H1 (cell line): Measurements from ENCODE around the gene ITGB1BP1. TPM values are rescaled to one million over a fixed set of nuclear protein-coding genes. Genes with fewer than 3 reads are reported as not detected.

Experiments
- CTCF ChIA-PET: fragments of 300-600 bp; sonication (Branson Sonifier 250); formaldehyde crosslinking; loops from one replicate; lab custom pipeline; 2021; ENCODE audit not compliant: partially characterized antibody; lab: Charles Lee
- POLR2A ChIA-PET: fragments of 300-600 bp; sonication (Branson Sonifier 250); formaldehyde crosslinking; loops from one replicate; lab custom pipeline; 2021; ENCODE audit warnings: inconsistent platforms; ENCODE audit not compliant: partially characterized antibody; lab: Charles Lee
- DNase-seq, 2 experiments: peaks; one replicate each; pipeline versions ENCODE4 v3.0.0 to v3.0.0-alpha.2; 2010 to 2022; ENCODE audit warnings: low spot score in 2 of 2, low read depth in 1 of 2, mixed read lengths in 1 of 2
- FAIRE-seq: peaks from 2 replicates; lab custom pipeline; 2011; peaks lifted over from hg19 to GRCh38; lab: Jason Lieb, UNC
- H2AFZ ChIP-seq: 2 replicates; pipeline ENCODE4 v1.8.1; 2012; ENCODE audit warnings: low read length, inconsistent platforms
- H2AK5ac ChIP-seq: 2 replicates; pipeline ENCODE4 v1.6.1; 2013; ENCODE audit warnings: low read depth, low read length
- H2BK120ac ChIP-seq: replicated peaks from 2 replicates; pipeline ENCODE3; 2013; ENCODE audit warnings: low read depth, low read length, inconsistent platforms
- H2BK12ac ChIP-seq: 2 replicates; pipeline ENCODE4 v1.6.1; 2013; ENCODE audit warnings: low read depth, low read length
- H2BK15ac ChIP-seq: 2 replicates; pipeline ENCODE4 v1.6.1; 2013; ENCODE audit warnings: low read length
- H2BK20ac ChIP-seq: 2 replicates; pipeline ENCODE4 v1.6.1; 2013; ENCODE audit warnings: low read length
- H2BK5ac ChIP-seq: 2 replicates; pipeline ENCODE4 v1.6.1; 2013; ENCODE audit warnings: low read depth, low read length
- H3K14ac ChIP-seq: 2 replicates; pipeline ENCODE4 v1.6.1; 2013; ENCODE audit warnings: inconsistent platforms; ENCODE audit not compliant: insufficient read length
- H3K18ac ChIP-seq: 2 replicates; pipeline ENCODE4 v1.6.1; 2013; ENCODE audit warnings: low read length; ENCODE audit errors: extremely low read depth
- H3K23ac ChIP-seq: 2 replicates; pipeline ENCODE4 v1.6.1; 2013; ENCODE audit warnings: inconsistent platforms; ENCODE audit not compliant: insufficient read length
- H3K23me2 ChIP-seq: 2 replicates; pipeline ENCODE4 v1.6.1; 2013; ENCODE audit warnings: low read depth, low read length
- H3K27ac ChIP-seq: 2 replicates; pipeline ENCODE4 v1.6.1; 2011; ENCODE audit warnings: low read depth, low read length, inconsistent platforms
- H3K27me3 ChIP-seq, 4 experiments: replicated peaks in 1 of 4; 1 replicate in 1 of 4; 2 replicates in 3 of 4; pipeline versions ENCODE4 v1.6.1 to v1.8.1; 2011 to 2013; ENCODE audit warnings: low read length in 3 of 4, mild to moderate bottlenecking in 3 of 4, inconsistent platforms in 2 of 4, mixed read lengths in 2 of 4, moderate library complexity in 1 of 4; ENCODE audit not compliant: control insufficient read depth in 3 of 4, insufficient read depth in 3 of 4; ENCODE audit errors: extremely low read depth in 1 of 4
- H3K36me3 ChIP-seq, 4 experiments: 2 replicates each; pipeline versions ENCODE4 v1.6.1 to v1.8.1; 2011 to 2013; ENCODE audit warnings: mild to moderate bottlenecking in 4 of 4, low read length in 3 of 4, moderate library complexity in 2 of 4, control low read depth in 1 of 4, inconsistent platforms in 1 of 4; ENCODE audit not compliant: insufficient read depth in 4 of 4, control insufficient read depth in 2 of 4
- H3K4ac ChIP-seq: replicated peaks from 2 replicates; pipeline ENCODE3; 2013; ENCODE audit warnings: low read length, low read depth, mixed read lengths, inconsistent platforms; ENCODE audit not compliant: insufficient read length
- H3K4me1 ChIP-seq, 4 experiments: replicated peaks in 1 of 4; 1 replicate in 1 of 4; 2 replicates in 3 of 4; pipeline versions ENCODE4 v1.6.1 to v1.8.1; 2011 to 2013; ENCODE audit warnings: low read length in 3 of 4, inconsistent platforms in 2 of 4, mixed read lengths in 1 of 4; ENCODE audit not compliant: insufficient read depth in 4 of 4, control insufficient read depth in 3 of 4
- H3K4me2 ChIP-seq, 2 experiments: 2 replicates each; pipeline versions ENCODE4 v1.6.1 to v1.8.1; 2011 to 2013; ENCODE audit warnings: low read depth in 2 of 2, low read length in 2 of 2, control low read depth in 1 of 2, inconsistent platforms in 1 of 2, mild to moderate bottlenecking in 1 of 2; ENCODE audit not compliant: insufficient read depth in 1 of 2
- H3K4me3 ChIP-seq, 4 experiments: fragments of 200-600, 300-600 bp in 1 of 4; sonication (generic), shearing (Covaris generic), sonication (Bioruptor Twin) in 1 of 4; 2 replicates each; pipeline versions ENCODE4 v1.5.1 to v1.8.1; 2011 to 2016; ENCODE audit warnings: low read length in 4 of 4, low read depth in 3 of 4, control low read depth in 2 of 4, inconsistent platforms in 2 of 4, mild to moderate bottlenecking in 2 of 4, mixed read lengths in 1 of 4, moderate library complexity in 1 of 4; ENCODE audit not compliant: insufficient read depth in 2 of 4; ENCODE audit errors: extremely low read depth in 1 of 4
- H3K56ac ChIP-seq: replicated peaks from 2 replicates; pipeline ENCODE3; 2013; ENCODE audit warnings: low read depth, mild to moderate bottlenecking, mixed read lengths, low read length, inconsistent platforms; ENCODE audit not compliant: insufficient read length
- H3K79me1 ChIP-seq: 2 replicates; pipeline ENCODE4 v1.6.1; 2013; ENCODE audit warnings: low read depth, low read length, control low read depth
- H3K79me2 ChIP-seq, 2 experiments: 2 replicates each; pipeline versions ENCODE4 v1.6.1 to v1.8.1; 2012 to 2013; ENCODE audit warnings: low read length in 2 of 2, mild to moderate bottlenecking in 2 of 2, inconsistent platforms in 1 of 2; ENCODE audit not compliant: insufficient read depth in 2 of 2, control insufficient read depth in 1 of 2
- H3K9ac ChIP-seq, 4 experiments: replicated peaks in 1 of 4; 1 replicate in 1 of 4; 2 replicates in 3 of 4; pipeline versions ENCODE4 v1.6.1 to v1.8.1; 2011 to 2013; ENCODE audit warnings: low read depth in 3 of 4, low read length in 3 of 4, control low read depth in 2 of 4, mild to moderate bottlenecking in 2 of 4, moderate library complexity in 2 of 4, inconsistent platforms in 1 of 4; ENCODE audit errors: extremely low read depth in 1 of 4
- H3K9me3 ChIP-seq, 2 experiments: 2 replicates each; pipeline versions ENCODE4 v1.6.1 to v1.8.1; 2012 to 2013; ENCODE audit warnings: mild to moderate bottlenecking in 2 of 2, moderate library complexity in 2 of 2, control low read depth in 1 of 2, inconsistent platforms in 1 of 2, low read depth in 1 of 2, low read length in 1 of 2, mixed read lengths in 1 of 2; ENCODE audit not compliant: insufficient read depth in 2 of 2
- H4K20me1 ChIP-seq, 2 experiments: replicated peaks in 1 of 2; 2 replicates each; pipeline versions ENCODE3 to v1.8.1; 2011 to 2013; ENCODE audit warnings: inconsistent platforms in 2 of 2, low read length in 2 of 2, mild to moderate bottlenecking in 1 of 2; ENCODE audit not compliant: insufficient read depth in 2 of 2, control insufficient read depth in 1 of 2
- H4K5ac ChIP-seq: 2 replicates; pipeline ENCODE4 v1.6.1; 2013; ENCODE audit warnings: low read length, low read depth, mixed read lengths, inconsistent platforms; ENCODE audit not compliant: insufficient read length
- H4K8ac ChIP-seq: 2 replicates; pipeline ENCODE4 v1.8.0; 2013; ENCODE audit warnings: mild to moderate bottlenecking, moderate library complexity, low read length, inconsistent platforms; ENCODE audit not compliant: insufficient read depth; ENCODE audit errors: extremely low read depth
- H4K91ac ChIP-seq: replicated peaks from 2 replicates; pipeline ENCODE3; 2013; ENCODE audit warnings: low read length, mixed read lengths, inconsistent platforms; ENCODE audit not compliant: insufficient read length
- CREB1 ChIP-seq: IDR thresholded peaks from 2 replicates; pipeline ENCODE4 v1.6.1; 2012; ENCODE audit warnings: inconsistent platforms
- CTBP2 ChIP-seq: IDR thresholded peaks from 2 replicates; pipeline ENCODE4 v1.7.0; 2011; ENCODE audit warnings: borderline replicate concordance, mild to moderate bottlenecking, moderate library complexity, mixed read lengths, low read length; ENCODE audit not compliant: insufficient read depth, insufficient read length
- GABPA ChIP-seq: IDR thresholded peaks from 2 replicates; pipeline ENCODE4 v1.6.1; 2011; ENCODE audit warnings: mild to moderate bottlenecking, low read length, moderate library complexity, borderline replicate concordance; ENCODE audit not compliant: insufficient read depth
- JUND ChIP-seq: IDR thresholded peaks from 2 replicates; pipeline ENCODE4 v1.6.1; 2011; ENCODE audit warnings: mild to moderate bottlenecking, improper control_type of control experiment, low read length
- KDM4A ChIP-seq: IDR thresholded peaks from one replicate; pipeline ENCODE4 v1.7.1; 2012; ENCODE audit warnings: low read depth, mild to moderate bottlenecking, moderate library complexity, low read length, inconsistent platforms; ENCODE audit not compliant: severe bottlenecking
- KDM5A ChIP-seq: fragments of 200-600 bp; IDR thresholded peaks from 2 replicates; pipeline ENCODE4 v1.7.1; 2012; ENCODE audit warnings: mild to moderate bottlenecking, low read length, inconsistent platforms, mixed read lengths
- POU5F1 ChIP-seq: IDR thresholded peaks from 2 replicates; pipeline ENCODE4 v1.6.1; 2011; ENCODE audit warnings: low read depth, mild to moderate bottlenecking, low read length, moderate library complexity
- RAD21 ChIP-seq, 2 experiments: IDR thresholded peaks in 1 of 2; conservative IDR thresholded peaks in 1 of 2; 2 replicates each; pipeline ENCODE4 v1.6.1; 2011; ENCODE audit warnings: low read depth in 2 of 2, low read length in 2 of 2, improper control_type of control experiment in 1 of 2, inconsistent platforms in 1 of 2, mild to moderate bottlenecking in 1 of 2, moderate library complexity in 1 of 2
- SAP30 ChIP-seq: fragments of 300-600 bp; sonication (generic); IDR thresholded peaks from 2 replicates; pipeline ENCODE4 v1.7.1; 2012; ENCODE audit warnings: low read length, moderate library complexity, mild to moderate bottlenecking, inconsistent platforms; ENCODE audit not compliant: insufficient read depth, insufficient replicate concordance
- SIN3A ChIP-seq, 2 experiments: IDR thresholded peaks in 1 of 2; conservative IDR thresholded peaks in 1 of 2; 2 replicates each; pipeline ENCODE4 v1.6.1; 2011 to 2012; ENCODE audit warnings: low read length in 2 of 2, improper control_type of control experiment in 1 of 2, low read depth in 1 of 2, mild to moderate bottlenecking in 1 of 2
- WGBS, 2 experiments: shearing (Covaris generic) in 1 of 2; methylation state at CpG; one replicate each; pipeline versions ENCODE4 v1.1.6 to v1.1.7; 2013 to 2015; ENCODE audit warnings: low lambda C conversion rate in 2 of 2, mixed read lengths in 2 of 2, inconsistent platforms in 1 of 2, low coverage in 1 of 2, missing lambda C conversion rate in 1 of 2; ENCODE audit not compliant: insufficient replicate concordance in 2 of 2, insufficient coverage in 1 of 2, insufficient read length in 1 of 2; ENCODE audit errors: extremely low coverage in 1 of 2, missing lambda C conversion rate in 1 of 2; 5-methylcytosine and 5-hydroxymethylcytosine counted together
- polyA plus RNA-seq, 7 experiments: library from polyadenylated mRNA; depleted of rRNA in 3 of 7; stranded (reverse) in 5 of 7; unstranded in 2 of 7; fragments of >200 nt in 5 of 7; fragments of 200-250 nt in 2 of 7; gene quantifications; 1 replicate in 5 of 7; 2 replicates in 1 of 7; 4 replicates in 1 of 7; pipeline versions ENCODE4 v1.2.1 to v1.2.3, GENCODE V29; 2011 to 2013; ENCODE audit warnings: missing spikeins in 2 of 7, mixed read lengths in 2 of 7
- total RNA-seq: library from RNA; stranded (reverse); fragmentation: NEBNext Ultra II Directional; extraction: Animal tissue kit (Norgen Biotek cat#: 25700); gene quantifications from 2 replicates; pipeline ENCODE4 v1.2.1, GENCODE V29; 2021

Gene ITGB1BP1
- total and polyA plus RNA-seq, 2 of the 8 experiments (the other 6 are each of a cell fraction or from before 2014, with no cell fraction given) = 16.1 to 45.4 TPM

DNA sequence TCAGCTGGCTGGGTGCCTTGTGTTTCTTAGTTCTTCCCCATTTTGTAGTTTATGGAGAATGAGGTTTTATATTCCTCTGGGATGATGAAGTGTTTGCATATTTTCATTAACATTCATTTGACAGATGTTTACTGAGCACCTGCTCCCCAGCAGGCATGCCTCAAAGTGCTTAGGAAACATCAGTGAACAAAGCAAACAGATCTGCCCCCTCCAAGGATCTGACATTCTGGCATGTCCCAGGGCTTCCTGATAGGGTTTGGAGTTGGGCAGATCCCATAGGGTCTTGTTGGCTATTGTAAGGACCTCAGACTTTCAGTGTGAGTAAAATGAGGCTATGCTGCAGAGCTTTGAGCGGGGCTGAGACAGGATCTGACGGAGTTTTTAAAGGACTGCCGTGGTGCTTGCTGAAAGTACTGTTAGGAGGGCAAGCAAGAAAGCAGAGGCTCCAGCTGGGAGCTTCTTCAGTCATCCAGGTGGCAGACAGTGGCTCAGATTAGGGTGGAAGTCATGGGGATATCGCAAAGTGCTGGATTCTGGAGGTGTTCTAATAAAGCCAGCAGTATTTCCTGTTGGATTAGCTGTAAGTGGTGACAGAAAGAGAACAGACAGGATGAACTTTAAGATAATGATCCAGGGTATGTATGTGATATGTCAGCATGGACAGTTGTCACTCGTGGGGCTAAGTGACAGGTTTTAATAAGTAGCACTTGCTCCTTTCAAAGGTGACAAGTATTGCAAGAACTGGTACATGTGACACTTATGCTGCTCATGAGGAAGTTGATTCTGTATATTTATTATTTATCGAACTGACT, 39.8 kb upstream of the ITGB1BP1 start:
- no peaks in the 10 kb centered on the region for H3K79me1 ChIP-seq
- TF ChIP-seq RAD21 (IDR thresholded peaks at IDR 0.05 in 1 of 2, conservative IDR thresholded peaks at IDR 0.05 in 1 of 2; ENCODE audit: low read depth in 2 of 2, low read length in 2 of 2) (no peak), KDM4A (no peak), KDM5A (no peak), GABPA (no peak), CREB1 (no peak), SAP30 (no peak), JUND (no peak), SIN3A (conservative IDR thresholded peaks at IDR 0.05 in 1 of 2, IDR thresholded peaks at IDR 0.05 in 1 of 2; ENCODE audit: low read depth in 1 of 2, low read length in 2 of 2) (no peak), POU5F1 (no peak), CTBP2 (no peak)
- TF ChIP-seq, all 59 proteins: peak for 0
- FAIRE-seq (no peak), DNase-seq (no peak)
- H3K27me3 ChIP-seq = no peaks in the 10 kb centered on the region
- H4K91ac ChIP-seq = no peak overlapping the region
- peaks cover 2 to 6% of the 10 kb centered on the region in 2 experiments for H4K20me1 ChIP-seq
- no peak overlapping the region for H3K23ac ChIP-seq
- no peak overlapping the region for H4K8ac ChIP-seq
- H2BK15ac ChIP-seq = no peak overlapping the region
- H3K36me3 ChIP-seq = peaks cover 4 to 51% (median 26%) of the 10 kb centered on the region in 4 experiments
- no peak overlapping the region for H2BK12ac ChIP-seq
- H4K5ac ChIP-seq = no peak overlapping the region
- H3K14ac ChIP-seq = no peak overlapping the region
- POLR2A ChIA-PET = no interaction called here
- no peaks in the 10 kb centered on the region for H3K23me2 ChIP-seq
- no peak overlapping the region for H3K9ac ChIP-seq
- WGBS, 2 experiments = 86% methylated on average over 6 of the region's 6 CpGs; no CpG with 5 or more reads in 1 of the 2 experiments
- H2BK20ac ChIP-seq = no peak overlapping the region
- H2AK5ac ChIP-seq = no peak overlapping the region
- H2AFZ ChIP-seq = no peak overlapping the region
- H3K4me1 ChIP-seq = no peaks in the 10 kb centered on the region
- CTCF ChIA-PET = interaction anchor here (0.8 to 1.3 kb wide), 2 partner anchors 28 to 139 kb away, joined by 3 read pairs; no protein-coding TSS in a partner anchor
- H3K18ac ChIP-seq = no peak overlapping the region
- H2BK5ac ChIP-seq = no peak overlapping the region
- no peak overlapping the region for H3K56ac ChIP-seq
- no peak overlapping the region for H3K4me2 ChIP-seq
- H3K9me3 ChIP-seq = no peaks in the 10 kb centered on the region
- no peak overlapping the region for H3K27ac ChIP-seq
- no peak overlapping the region for H3K4ac ChIP-seq
- no peak overlapping the region for H2BK120ac ChIP-seq
- H3K4me3 ChIP-seq = no peak overlapping the region
- H3K79me2 ChIP-seq = no peaks in the 10 kb centered on the region
